IPS-18c (cell line): Measurements from ENCODE around the gene CTSE.
"Not testable (repeated sequence)": the region's sequence is repeated elsewhere in the genome, so short reads cannot be mapped to it uniquely, and the experiment has no call there.

Source experiments
- H3K4me3 ChIP-seq: 2 replicates; pipeline ENCODE4 v1.7.0; 2013; ENCODE audit warnings: low read depth, mild to moderate bottlenecking, low read length, moderate library complexity; ENCODE audit not compliant: insufficient read depth
- H3K9me3 ChIP-seq: one replicate; pipeline ENCODE4 v1.6.1; 2013; ENCODE audit warnings: mild to moderate bottlenecking, low read length, moderate library complexity; ENCODE audit not compliant: control insufficient read depth, insufficient read depth

CTSE gene

DNA sequence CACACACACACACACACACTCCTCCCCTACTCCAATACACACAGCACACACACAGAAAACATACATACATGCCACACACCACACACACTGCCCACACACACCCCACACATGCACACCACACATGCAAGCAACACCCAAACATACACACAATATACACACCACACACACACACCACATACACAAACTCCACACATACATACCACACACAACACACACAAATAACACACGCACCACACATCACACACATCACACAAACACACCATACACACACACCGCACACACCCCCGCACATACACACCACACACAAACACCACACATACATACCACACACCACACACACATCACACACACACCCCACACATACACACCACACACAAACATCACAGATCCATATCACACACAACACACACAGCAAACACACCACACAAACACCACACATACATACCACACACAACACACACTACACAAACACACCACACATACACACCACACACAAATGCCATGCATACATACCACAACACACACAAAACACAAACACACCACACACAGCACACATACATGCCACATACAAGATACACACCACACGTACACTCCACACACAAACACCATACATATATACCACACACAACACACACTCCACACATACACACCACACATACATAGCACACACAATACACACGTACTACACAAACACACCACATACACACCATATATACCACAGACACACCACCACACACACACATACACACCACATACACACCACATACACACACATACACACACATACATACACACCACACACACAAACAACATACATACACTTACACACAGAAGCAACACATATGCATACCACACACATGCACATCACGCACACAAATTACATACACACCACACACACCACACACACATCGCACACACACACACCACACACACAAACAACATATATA, 19.6 kb downstream of the CTSE start:
- H3K4me3 ChIP-seq: no peak overlapping the region
- H3K9me3 ChIP-seq: no peaks in the 10 kb centered on the region

DNA sequence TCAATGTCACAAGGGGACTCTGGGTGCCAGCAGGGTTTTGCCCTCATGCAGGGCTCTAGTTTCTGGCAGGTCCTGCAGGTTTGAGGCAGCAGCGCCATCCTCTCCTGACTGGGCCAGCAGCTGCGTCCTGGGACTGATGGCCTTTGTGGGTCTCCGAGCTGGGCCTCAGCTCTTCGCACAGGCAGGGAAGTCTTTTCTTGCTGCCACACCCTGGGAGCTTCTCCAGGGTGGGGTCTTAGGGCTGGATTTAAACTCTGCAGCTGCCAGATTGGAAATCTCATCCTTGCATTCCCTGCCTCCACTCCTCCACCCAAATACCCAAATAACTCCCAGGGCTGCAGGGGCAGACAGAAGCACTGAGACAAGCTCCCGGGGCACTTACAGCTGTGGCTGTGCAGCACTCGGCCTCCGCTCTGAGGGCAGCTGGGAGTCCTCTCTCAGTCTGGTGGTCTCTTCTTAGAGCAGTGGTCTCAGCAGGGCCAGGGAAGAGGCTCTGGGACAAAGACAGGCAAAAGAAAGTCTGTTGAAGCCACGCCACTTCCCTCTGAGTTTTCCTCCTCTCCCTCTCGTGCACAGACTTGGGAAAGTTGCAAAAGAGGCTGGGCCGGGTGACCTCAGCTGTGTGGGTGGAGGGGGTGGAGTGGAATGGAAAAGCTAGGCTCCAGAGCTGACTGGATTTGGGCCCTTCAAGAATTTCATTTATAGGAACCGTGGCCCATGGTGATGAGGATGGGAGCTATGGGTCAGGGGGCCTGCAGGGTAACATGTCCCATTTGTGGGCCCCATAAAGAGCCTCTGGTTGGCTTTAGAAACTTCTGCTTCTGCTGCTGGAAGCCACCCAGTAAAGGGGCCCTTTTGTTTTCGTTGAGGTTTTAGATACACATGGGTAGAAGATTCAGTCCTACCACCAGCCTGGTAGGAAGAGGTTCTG, 20.6 kb downstream of the CTSE start, which contains the start of gene RAB7B:
Gene RAB7B (minus strand): TSS at position 525 of the 931 bp plus-strand sequence. CDS start 9,260 bp downstream, outside the sequence.
- Histone ChIP-seq H3K4me3 (no peak within 1 kb of the TSS), H3K9me3 (no peaks in the 10 kb centered on the region)

DNA sequence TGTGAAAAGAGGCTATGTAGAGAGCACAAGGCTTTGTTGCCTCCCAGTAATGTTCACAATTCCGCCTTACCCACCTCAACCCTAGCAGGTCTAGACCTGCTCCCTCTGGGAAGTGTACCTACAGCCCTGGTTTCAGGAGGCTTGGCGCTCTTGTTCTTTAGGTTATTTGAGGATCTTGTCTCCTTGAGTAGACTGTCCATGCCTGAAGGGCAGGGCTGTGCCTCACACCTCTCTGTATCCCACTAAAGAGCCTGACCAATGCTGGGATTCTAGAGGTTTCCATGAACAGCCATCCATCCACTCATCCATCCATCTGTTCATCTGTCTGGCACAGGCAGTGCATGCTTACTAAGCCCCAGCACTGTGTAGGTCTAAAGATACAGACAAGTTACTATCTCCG, 21.5 kb downstream of the CTSE start:
- Histone ChIP-seq H3K9me3 (no peaks in the 10 kb centered on the region), H3K4me3 (no peak overlapping the region)

DNA sequence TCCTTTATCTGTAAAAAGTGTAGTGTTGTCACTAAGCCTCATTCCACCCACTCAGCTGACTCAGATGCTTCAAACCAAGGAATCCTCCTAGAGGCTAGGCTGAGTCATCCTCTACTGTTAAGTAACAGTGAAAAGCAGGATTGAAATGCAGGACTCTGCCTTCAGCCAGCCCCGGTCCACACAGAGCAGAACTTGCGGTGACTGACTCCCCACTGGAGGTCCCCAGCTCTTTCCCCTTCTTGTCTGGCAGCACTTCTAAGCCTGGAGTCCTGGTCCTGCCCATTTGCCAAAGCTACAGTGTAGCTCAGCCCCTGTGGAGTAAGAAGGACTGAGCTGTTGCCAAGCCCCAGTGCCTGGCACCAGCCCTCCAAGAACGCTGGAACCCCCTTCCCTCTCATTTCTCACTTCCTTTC, 22.2 kb downstream of the CTSE start:
- Histone ChIP-seq H3K9me3 (no peaks in the 10 kb centered on the region), H3K4me3 (no peak overlapping the region)

DNA sequence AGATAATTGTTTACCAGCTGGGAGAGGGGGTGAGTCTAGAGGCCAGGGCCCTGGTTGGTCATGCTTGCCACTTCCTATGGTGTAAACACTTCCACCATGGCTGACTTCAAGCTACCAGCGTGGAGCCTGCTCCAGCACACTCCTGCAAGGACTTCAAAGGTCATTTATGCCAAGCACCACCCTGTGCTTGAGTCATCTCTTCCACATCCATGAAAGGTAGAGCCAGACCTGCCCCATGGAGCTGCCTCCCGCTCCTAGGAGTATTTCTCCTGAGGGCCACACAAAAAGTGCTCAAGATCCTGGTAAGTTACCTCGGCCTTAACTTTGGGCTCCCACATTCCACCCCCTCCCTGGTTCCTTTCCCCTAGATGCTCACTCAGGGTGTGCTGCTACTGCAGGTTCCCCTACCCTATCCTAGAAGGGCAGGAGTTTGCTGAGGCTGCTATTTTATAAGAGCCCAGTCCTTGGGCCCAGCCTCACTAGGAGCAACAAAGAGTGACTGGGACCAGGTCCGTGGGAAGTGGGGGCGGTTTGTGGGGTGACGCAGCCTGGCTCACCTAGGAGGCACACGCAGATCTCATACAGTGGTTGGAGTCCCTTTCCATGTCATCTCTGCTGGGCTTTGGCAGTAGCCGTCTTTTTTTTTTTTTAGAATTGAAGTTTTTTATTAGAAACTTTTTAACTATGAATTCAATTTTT, 22.9 kb downstream of the CTSE start:
- Histone ChIP-seq H3K4me3 (no peak overlapping the region), H3K9me3 (no peaks in the 10 kb centered on the region)

DNA sequence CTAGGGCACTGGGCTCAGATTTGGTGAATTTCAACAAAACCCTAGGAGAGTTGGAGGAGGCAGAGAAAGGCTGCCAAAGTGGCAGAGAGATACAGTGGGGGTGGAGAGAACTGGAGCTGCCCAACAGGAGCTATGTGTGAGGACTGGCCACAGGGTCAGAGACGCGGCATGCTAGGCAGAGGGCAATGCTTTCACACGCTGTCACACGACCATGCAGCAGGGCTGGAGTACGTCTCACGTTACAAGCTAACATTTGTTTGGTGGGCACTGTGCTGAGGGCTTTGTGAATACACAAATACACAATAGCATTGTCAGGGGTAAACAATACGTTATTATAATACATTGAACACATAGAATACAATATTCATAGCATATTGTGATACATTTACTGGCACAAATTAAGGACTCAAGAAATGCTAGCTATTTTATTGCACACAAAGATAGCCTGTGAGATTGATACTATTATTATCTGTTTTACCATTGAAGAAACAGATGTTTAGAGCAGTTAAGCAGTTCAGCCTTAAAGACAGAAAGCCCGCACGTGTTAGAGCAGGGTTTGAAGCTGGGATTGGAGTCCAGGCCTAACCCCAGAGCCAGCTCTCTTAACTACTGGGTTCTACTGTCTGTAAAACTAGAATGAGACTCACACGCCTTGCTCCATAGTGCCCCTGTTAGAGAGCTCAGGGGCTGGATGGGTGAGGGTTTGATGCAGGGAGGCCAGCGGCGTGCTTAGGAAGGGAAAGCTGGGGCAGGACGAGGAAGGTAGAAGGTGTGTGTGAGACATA, 25.0 kb downstream of the CTSE start:
- H3K4me3 ChIP-seq: no peak overlapping the region
- no peaks in the 10 kb centered on the region for H3K9me3 ChIP-seq

DNA sequence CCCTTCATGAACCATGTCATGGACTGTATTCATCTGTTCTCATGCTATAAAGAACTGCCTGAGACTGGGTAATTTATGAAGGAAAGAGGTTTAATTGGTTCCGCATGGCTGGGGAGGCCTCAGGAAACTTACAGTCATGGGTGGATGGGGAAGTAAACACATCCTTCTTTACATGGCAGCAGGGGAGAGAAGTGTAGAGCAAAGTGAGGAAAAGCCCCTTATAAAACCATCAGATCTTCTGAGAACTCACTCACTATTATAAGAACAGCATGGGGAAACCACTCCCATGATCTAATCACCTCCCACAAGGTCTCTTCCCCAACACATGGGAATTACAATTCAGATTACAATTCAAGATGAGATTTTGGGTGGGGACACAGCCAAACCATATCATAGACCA, 27.1 kb downstream of the CTSE start:
- not testable (repeated sequence) for H3K4me3 ChIP-seq, H3K9me3 ChIP-seq

DNA sequence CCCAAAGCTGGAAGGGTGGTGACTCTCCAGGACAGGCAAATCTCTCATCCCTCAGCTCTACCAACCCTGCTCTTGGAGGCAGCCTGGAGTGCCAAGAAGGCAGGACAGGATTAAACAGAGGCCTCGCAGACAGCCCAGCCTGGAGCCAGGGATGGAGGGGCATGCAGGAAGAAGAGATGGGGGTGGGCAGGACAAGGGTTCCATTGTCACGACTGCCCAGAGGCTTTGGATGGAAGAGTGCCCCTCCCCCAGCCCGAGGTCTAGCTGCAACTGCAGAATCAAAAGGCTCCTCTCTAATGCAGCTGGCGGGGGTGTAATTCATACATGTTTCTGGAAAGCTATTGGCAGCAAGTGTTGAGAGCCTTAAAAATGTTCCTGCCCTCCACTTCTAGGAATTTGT, 29.3 kb downstream of the CTSE start:
- Histone ChIP-seq H3K9me3 (no peaks in the 10 kb centered on the region), H3K4me3 (no peak overlapping the region)

DNA sequence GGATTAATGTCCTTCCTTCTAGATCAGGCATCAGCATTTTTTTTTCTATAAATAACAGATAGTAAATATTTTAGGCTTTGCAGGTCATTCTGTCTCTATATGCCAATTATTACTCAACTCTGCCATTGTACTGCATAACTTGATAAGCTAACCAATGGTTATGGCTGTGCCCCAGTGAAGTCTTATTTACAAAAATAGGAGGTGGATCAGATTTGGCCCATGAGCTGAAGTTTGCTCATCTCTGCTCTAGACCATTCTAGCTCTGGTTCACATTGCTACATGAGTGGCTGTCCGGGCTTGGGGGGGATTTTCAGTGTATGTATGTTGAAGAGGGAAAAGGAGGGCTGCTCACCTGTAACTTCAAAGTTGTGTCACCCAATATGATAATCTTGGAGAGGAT, 30.6 kb downstream of the CTSE start:
- H3K9me3 ChIP-seq: no peaks in the 10 kb centered on the region
- no peak overlapping the region for H3K4me3 ChIP-seq

DNA sequence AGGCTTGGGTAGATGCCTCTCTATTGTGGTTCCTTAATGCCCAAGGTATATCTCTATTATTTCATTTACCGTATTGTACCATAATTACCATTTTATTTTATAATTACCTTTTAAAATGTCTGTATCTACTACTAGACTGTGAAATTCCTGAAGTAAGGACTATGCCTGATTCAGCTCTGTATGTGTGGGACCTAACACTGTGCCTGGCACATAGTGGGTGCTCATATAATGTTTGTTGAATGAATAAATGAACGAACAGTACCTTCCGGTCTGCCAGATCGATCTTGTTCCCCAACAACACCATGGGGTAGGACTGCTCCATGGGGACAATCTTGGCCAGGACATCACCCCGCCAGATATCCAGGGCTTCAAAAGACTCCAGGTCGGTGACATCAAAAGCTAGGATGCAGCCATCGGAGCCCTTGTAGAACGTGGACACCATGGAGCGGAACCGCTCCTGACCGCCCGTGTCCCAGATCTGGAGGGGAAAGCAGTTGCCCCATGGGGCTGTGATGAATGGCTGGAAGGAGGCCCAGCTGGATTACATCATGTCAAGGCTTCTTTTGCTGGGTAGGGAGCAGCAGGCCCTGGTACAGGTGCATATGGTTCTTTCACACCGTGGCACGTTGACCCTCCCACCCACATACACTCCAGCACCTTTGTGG, 31.3 kb downstream of the CTSE start:
- H3K4me3 ChIP-seq: no peak overlapping the region

DNA sequence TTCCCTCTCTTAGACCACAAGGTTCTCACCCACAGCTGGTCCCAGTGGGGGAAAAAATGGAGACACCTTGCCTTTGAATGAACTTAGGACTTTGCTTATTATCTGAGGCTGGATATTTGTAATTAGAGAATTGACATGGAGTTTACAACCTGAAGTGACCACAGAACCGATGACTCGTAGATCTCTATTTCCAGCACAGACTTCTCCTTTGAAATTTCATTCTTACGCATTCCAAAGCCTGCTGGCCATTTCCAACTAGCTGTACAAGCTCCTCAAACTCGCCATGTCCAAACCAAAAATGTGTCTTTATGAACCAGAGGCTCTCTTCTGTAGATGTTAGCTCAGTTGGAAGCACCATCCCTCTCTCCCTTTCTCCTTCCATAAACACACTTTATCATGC, 32.5 kb downstream of the CTSE start:
- no peaks in the 10 kb centered on the region for H3K9me3 ChIP-seq
- H3K4me3 ChIP-seq: no peak overlapping the region

More for the DNA sequence above, 31.3 kb downstream of the CTSE start:
- no peaks in the 10 kb centered on the region for H3K9me3 ChIP-seq

DNA sequence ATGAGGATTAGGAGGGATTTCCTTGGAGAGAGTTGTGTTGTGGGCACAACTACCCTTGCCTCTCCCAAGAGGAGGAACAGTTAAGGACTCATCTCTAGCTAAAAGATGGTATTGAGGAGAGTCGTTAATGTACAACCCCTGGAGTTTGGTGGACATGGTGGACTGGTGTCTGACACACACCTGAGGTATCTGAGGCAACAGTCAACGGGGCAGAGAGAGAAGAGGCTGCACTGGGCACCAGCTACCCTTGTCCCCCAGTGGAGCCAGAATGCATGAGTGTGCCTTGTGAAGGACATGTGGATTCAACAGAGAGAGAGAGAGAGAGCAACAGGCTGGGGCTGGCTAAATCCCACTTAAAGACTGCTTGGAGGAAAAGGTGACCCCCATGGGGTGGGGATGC, 33.5 kb downstream of the CTSE start:
- no peak overlapping the region for H3K4me3 ChIP-seq

DNA sequence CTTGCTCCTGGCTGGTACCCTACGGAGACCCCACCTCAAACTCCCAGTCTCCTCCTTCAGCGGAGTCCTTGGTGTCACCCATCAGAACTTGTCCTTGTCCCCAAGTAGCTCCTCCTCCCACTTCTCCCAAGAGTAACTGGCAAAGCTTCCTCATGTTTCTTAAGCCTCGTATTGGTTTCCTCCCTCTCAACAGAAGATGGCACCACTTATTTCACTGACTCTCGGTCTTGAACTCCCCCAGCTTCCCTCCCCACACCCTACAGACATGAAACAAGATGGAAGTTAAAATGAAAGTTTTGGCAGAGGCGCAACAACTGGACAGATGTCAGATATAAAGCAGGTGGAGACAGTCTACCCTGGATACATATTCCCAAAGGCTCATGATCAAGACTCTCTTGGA, 33.9 kb downstream of the CTSE start:
- Histone ChIP-seq H3K4me3 (no peak overlapping the region), H3K9me3 (no peaks in the 10 kb centered on the region)

More for the DNA sequence above, 33.5 kb downstream of the CTSE start:
- no peaks in the 10 kb centered on the region for H3K9me3 ChIP-seq

DNA sequence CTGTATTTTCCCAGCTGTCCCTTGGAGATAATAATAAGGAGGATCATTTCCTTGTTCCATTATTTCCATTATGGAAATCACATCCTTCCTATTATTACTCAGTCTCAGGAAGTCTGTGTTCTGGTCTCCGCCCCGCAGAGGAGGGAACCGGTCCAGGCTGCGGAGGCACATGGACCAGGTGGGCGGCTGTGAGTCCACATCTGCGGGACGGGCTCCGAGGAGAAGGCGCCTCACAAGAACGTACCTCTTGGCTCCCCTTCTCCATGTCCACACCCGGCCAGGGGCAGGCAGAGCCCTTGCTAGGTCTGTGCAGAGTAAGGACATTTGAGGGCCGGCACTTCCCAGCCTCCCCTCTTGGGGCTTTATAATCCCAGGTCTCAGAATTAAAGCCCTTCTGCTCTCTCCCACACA, 35.1 kb downstream of the CTSE start:
- Histone ChIP-seq H3K4me3 (no peak overlapping the region), H3K9me3 (no peaks in the 10 kb centered on the region)

DNA sequence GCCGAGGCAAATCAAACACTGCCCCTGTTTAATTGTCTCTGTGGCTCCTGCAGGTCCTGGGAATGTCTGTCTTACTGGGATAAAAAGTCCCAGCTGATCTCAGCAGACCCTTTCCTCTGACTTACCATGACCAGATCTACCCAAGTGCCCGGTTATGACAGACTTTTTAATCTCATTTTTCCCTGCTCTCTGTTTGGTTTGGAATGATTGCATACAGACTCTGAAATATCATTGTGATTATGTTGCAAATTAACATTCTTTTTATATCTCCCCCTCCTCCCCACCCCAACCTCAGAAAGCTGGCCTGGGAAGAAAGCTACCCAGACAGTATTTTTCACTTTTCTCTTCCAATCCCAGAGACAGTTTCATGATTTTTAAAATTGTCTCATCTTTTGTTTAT, 36.8 kb downstream of the CTSE start:
- Histone ChIP-seq H3K4me3 (no peak overlapping the region), H3K9me3 (no peaks in the 10 kb centered on the region)

DNA sequence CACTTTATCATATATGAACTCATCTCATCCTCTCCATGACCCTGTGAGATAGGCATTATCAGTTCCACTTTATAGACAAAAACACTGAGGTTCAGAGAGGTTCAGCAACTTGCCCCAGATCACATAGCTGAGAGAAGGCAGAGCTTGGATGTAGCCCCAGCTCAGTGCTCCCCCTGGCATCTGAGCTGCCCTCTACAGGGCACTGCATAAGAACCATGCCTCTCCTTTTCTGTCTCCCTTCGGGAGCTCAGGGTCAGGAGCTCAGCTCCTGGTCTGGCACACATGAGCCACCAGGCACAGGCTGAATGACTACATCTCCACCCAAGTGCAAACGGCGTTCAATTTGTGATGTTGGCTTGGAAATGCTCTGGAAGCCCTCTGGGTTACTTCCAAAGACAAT, 37.4 kb downstream of the CTSE start:
- Histone ChIP-seq H3K4me3 (no peak overlapping the region), H3K9me3 (no peaks in the 10 kb centered on the region)
